GM20431 (cell line): ENCODE results near the gene NRP1.
"Not testable (repeated sequence)": the region's sequence is repeated elsewhere in the genome, so short reads cannot be mapped to it uniquely, and the experiment has no call there.

Experiments used
- in situ Hi-C: fragments of 300-500 bp; cut with MseI, MboI; formaldehyde crosslinking; loops from one replicate; pipeline ENCODE4 v1.15.0; 2020; ENCODE audit warnings: low sequenced_read_pairs; ENCODE audit not compliant: unreplicated experiment

NRP1 gene

GRCh38 chr10:33334153-33334804 is at the start of gene NRP1:
NRP1 (minus strand) TSS chr10:33334667; CDS start chr10:33334382, 285 bp downstream.
- in situ Hi-C loops, result loop anchor here (10.0 kb wide), 1 partner anchor 1301 kb away; no protein-coding TSS in a partner anchor

- in situ Hi-C loops, result not testable (repeated sequence)
These were observed 49.7 kb upstream of the NRP1 start for GRCh38 chr10:33384201-33384600.

GRCh38 chr10:33382921-33383713 is 48.6 kb upstream of the NRP1 start:
- in situ Hi-C loops, result no loop called here

- in situ Hi-C loops, result no loop called here
These were observed 47.7 kb upstream of the NRP1 start for GRCh38 chr10:33382216-33382600.

GRCh38 chr10:33381451-33382215 is 47.2 kb upstream of the NRP1 start:
- in situ Hi-C loops, result no loop called here

GRCh38 chr10:33377658-33378025 is 43.2 kb upstream of the NRP1 start:
- in situ Hi-C loops, result no loop called here

GRCh38 chr10:33376976-33377657 is 42.6 kb upstream of the NRP1 start:
- in situ Hi-C loops, result no loop called here

GRCh38 chr10:33376476-33376875 is 42.0 kb upstream of the NRP1 start:
- in situ Hi-C loops, result no loop called here

- in situ Hi-C loops, result no loop called here
These were observed 38.8 kb upstream of the NRP1 start for GRCh38 chr10:33373263-33373662.

GRCh38 chr10:33371234-33371633 is 36.8 kb upstream of the NRP1 start:
- in situ Hi-C loops, result no loop called here

GRCh38 chr10:33370434-33370930 is 36.0 kb upstream of the NRP1 start:
- in situ Hi-C loops, result no loop called here

GRCh38 chr10:33368086-33368485 is 33.6 kb upstream of the NRP1 start:
- in situ Hi-C loops, result no loop called here

GRCh38 chr10:33365871-33366411 is 31.5 kb upstream of the NRP1 start:
- in situ Hi-C loops, result no loop called here

GRCh38 chr10:33365301-33365700 is 30.8 kb upstream of the NRP1 start:
- in situ Hi-C loops, result no loop called here

GRCh38 chr10:33363106-33363505 is 28.6 kb upstream of the NRP1 start:
- in situ Hi-C loops, result no loop called here

- in situ Hi-C loops, result no loop called here
These were observed 23.5 kb upstream of the NRP1 start for GRCh38 chr10:33358016-33358415.

GRCh38 chr10:33355274-33355673 is 20.8 kb upstream of the NRP1 start:
- in situ Hi-C loops, result no loop called here

GRCh38 chr10:33353853-33354252 is 19.4 kb upstream of the NRP1 start:
- in situ Hi-C loops, result no loop called here

- in situ Hi-C loops, result no loop called here
These were observed 18.9 kb upstream of the NRP1 start for GRCh38 chr10:33353334-33353733.

GRCh38 chr10:33352615-33353014 is 18.1 kb upstream of the NRP1 start:
- in situ Hi-C loops, result no loop called here
